Amniotic stem cell (primary cell): ENCODE measurements around the gene OTOG.

Experiments
- DNase-seq: peaks from one replicate; lab custom pipeline; 2025; lab: John Stamatoyannopoulos, UW

OTOG gene

GRCh38 chr11:17519061-17519885 lies 27.8 kb upstream of the OTOG start:
- no peak for DNase-seq

DNA sequence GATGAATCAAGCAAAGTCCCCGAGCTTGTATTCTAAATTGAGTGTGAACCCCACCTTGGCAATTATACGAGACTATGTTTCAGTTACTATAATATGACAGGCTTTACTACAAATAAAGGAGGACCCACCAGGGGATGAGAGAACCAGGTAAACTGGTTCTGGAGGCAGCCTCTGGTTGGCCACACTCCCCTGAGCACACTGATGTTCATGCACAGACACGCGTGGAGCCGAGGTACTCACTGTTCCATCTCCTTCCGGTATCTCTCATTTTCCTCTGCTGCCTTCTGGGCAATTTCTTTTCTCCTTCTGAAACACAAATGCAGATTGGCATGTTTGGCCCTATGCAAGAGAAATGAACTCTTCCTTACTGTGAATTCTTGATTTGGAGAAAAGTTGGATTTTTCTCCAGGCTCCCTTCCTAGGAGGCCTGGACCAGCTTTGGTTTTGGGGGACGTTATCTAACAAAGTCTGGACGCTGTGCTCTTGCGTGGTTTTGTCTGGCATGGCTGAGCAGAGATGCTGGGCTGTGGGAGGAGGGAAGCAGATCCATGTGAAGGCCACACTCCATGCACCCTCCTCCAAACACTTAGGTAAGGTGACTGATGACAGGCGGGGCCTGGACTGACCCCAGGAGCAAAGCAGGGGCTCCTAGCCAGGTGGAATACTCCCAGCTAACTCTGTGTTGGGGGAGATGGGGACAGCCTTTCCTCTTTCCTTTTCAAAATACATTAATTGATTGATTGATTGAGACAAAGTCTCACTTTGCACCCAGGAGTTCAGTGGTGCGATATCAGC lies 25.8 kb upstream of the OTOG start:
- no peak for DNase-seq

DNA sequence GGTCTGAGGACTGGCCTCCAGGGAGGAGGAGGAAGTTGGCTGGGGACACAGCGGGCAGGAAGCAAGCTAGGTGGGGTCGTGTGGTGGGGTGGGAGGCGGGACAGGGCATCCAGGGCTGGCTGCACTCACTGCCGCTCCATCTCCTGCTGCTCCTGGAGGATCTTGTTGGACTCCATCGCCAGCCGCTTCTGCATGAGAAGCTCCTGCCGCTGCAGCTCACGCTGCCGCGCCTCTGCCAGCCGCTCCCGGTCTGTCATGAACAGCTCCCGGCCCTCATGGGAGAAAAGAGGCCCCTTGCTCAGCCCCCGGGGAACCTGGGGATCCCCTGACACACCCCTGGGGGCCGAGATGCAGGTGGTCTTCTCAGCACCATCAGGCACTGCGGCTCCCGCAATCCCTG lies 24.4 kb upstream of the OTOG start:
- DNase-seq, result no peak

GRCh38 chr11:17524221-17524620 lies 22.8 kb upstream of the OTOG start:
- DNase-seq, result no peak

- no peak for DNase-seq
Measured at GRCh38 chr11:17525570-17525969, 21.5 kb upstream of the OTOG start.

DNA sequence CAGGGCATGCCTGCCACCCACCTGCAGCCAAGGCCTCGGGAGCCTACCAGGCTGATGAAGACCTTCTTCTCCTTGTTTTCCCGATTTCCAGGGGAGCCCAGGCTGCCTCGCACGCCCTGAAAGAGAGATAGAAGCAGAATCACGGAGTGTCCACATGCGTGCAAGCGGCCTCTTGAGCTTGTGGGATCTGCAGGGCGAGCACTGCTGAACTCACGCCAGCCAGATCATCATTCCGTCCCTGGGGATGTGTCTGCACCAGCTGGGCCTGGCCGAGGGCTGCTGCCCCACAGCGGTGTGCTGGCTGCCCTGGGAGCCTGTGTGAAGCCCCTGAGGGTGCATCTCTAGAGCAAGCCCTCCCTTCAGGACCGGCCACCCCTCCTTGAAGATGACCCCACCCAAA lies 20.7 kb upstream of the OTOG start:
- no peak for DNase-seq

DNA sequence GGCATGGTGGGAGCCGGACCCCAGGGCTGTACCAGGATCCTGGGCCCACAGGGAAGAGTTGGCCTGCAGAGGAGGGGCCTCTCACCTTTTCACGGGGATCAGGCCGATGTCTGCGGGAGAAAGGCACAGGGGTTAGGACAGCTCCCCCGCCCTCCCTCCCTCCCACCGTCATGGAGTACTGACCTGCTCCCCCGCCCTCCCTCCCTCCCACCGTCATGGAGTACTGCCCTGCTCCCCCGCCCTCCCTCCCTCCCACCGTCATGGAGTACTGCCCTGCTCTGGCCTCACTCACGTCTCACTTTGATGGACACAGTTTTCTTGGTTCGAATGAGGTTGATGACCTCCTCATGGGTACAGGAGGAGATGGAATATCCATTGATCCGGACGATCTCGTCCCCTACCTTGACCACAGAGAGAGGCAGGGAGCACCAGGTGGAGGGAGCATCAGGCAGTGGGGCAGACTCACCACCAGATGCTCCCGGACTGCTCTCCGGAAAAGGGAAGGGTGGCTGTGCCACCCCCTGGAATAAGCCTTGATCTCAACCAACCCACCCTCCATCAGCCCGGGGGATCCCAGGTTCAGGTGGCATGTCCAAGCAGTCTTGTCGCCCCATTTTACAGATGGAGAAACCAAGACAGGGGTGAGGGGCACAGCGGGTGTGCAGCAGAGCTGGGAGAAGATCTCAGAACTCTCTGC lies 20.0 kb upstream of the OTOG start:
- DNase-seq, result no peak

DNA sequence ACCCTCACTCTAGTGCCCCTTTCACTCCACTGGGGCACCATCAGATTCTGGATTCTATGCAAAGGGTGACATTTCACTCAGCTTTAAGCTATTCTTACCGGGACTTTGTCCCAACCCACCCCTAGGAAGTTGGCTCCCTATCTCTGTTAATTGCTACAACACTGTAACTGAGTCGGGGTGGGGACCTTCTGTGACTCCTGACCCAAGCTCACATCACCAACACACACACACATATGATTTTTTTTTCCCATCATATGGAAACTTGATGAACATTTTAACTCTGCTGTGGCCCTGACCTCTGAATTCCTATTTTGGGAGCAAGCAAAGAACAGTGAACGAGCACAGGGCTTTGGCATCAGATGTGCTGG lies 19.4 kb upstream of the OTOG start:
- no peak for DNase-seq

DNA sequence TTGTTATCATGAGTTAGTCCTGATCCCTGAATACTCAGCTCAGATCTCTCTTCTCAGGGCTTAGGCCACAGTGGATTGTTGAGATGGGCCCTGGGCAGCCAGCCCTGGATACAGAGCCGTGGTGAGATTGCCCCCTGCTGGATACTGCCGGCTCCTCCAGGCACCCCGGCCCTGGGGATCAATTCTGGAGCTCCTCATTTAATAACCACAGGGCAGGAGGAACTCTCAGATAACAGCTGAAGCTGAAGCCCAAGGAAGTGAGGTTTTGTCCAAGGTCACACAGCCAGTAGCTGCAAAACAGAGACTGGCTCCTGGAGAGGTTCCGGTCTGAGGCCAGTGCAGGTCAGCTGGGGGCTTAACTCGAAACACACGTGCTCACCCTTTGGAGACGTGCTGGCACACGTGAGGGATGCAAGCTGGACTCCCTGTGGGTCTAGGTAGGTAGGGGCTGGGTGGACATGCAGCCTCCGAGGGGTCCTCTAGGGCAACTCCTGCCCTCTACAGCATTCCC lies 18.8 kb upstream of the OTOG start:
- DNase-seq, result no peak

- no peak for DNase-seq
Measured at GRCh38 chr11:17528906-17529843, 17.9 kb upstream of the OTOG start.

- no peak for DNase-seq
Measured at GRCh38 chr11:17529844-17530185, 17.2 kb upstream of the OTOG start.

DNA sequence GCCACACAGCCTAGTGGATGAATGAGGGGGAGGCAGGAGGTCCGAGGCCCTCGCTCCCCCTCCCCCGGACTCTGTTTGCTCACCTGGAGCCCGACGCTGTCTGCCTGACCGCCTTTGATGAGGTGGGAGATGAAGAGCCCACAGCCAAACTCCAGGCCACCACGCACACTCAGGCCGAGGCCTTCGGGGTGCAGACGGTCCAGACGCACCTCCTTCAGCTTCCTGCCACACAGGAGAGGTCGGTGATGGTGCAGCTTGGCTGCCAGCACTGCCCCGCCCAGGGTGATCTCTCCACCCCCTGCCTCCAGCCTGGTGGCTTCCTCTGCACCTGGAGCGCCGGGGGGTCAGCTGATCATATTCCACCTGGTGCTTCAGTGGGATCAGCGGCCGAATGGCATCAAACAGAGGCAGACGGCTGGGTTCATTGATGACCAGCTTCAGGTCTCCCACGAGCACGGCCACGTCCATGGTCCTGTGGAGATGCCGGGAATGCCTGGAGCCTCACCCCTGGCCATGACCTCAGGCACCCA lies 15.9 kb upstream of the OTOG start:
- DNase-seq, result no peak

- DNase-seq, result no peak
Measured at GRCh38 chr11:17531636-17532113, 15.4 kb upstream of the OTOG start.

DNA sequence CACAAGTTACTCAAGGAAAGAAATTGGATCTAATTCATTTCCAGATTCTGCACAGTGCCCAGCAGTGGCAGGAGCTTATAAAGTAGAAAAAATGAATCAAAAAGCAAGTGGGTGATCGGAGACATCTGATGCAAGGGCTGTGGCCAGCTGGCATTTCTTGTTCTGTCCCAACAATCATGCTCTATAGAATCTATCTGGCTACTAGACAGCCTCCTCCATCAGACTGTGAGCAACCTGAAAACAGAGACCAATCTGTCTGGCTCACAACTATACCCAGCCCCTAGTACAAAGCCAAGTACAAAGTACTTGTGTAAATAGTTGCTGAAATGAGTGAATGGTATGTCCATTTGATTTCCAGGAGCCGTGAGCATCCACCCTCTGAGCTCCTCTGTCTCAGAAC lies 14.3 kb upstream of the OTOG start:
- no peak for DNase-seq

DNA sequence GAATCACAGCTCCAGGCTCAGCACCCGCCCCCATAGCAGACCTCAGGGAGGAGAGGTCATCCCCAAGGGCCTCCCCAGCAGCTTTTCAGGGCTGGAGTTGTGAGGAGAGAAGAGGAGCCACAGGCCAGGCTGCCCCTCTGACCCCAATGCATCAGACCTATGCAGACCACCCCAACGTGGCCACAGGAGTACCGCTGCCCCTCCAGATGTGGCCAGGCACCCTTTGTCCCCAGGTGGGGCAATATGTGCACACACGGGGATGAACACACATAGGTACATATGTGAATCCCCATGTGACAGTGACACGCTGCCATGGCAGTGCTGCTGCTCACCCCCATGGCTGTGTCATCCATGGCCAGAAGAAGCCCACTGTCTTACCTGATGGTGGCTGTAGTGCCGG lies 13.7 kb upstream of the OTOG start:
- DNase-seq, result no peak

GRCh38 chr11:17533778-17534415 lies 13.2 kb upstream of the OTOG start:
- no peak for DNase-seq

GRCh38 chr11:17535488-17535887 lies 11.6 kb upstream of the OTOG start:
- DNase-seq, result no peak

DNA sequence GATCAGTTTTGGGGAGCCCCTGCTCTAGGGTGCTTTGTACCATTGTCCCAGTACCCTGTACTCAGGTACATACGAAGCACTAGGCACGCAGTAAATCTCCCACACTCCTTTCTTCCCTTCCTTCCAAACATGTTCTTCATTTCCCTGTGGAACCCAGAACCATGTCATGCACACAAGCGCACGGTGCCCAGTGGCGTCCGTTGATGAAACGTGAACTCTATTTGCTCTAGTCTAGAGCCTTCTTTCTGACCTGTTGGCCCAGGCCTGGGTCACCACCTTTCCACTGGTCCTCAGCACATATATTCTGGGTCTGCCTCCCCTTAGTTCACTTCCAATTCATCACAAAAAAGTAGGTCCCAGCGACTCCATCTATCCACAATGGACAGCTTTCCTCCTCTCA lies 9.8 kb upstream of the OTOG start:
- no peak for DNase-seq

DNA sequence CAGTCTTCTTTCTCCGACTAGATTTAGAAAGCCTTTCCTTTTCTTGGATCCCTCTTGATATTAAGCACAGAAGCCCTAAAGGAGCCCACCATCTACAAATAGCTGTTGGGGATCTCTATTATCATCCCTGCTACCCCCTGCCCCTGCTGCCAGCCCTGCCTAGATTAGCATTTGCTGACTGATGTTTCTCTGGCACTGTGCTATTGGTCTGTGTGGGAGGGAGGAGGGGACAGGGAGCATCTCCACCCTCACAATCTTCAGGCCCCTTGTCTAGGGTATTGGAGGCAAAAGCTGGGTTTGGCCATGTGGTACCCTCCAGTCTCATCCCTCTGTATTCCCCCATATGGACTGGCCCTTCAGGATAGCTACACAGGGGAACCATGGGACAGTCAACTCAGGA lies 9.0 kb upstream of the OTOG start:
- DNase-seq, result no peak

DNA sequence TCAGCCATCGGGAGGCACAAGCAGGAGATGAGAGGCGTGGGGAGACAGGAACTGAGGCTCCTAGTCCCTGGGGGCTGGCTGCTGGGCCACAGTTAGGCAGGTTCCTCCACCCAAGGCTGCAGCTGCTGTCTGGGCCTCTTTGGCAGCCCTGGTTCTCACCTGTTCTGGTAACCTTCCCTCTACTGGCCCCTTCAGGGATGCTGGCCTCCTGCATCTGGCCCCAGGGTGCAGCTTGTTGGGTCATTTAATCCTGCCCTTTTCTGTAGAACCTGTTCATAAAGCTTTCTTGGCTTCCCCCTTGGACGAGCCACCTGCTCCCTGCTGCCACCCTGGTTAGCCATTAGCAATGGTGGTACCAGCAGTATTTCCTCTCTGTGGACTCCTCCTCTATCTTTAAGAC lies 8.3 kb upstream of the OTOG start:
- DNase-seq, result no peak

GRCh38 chr11:17540807-17541206 lies 6.3 kb upstream of the OTOG start:
- DNase-seq, result no peak
